Liver (tissue), 9 donors: ENCODE measurements around the gene TNK2. TPM values are rescaled to one million over a fixed set of nuclear protein-coding genes. Genes with fewer than 3 reads are reported as not detected.

Experiments used
- DNase-seq: peaks from one replicate; pipeline ENCODE4 v3.0.0-alpha.2; 2017; ENCODE audit warnings: low spot score
- H3K27ac ChIP-seq, 2 donors: one replicate each; pipeline ENCODE4 v1.7.0; 2013; ENCODE audit warnings: inconsistent platforms in 2 of 2, low read length in 2 of 2, control low read depth in 1 of 2, low read depth in 1 of 2, mild to moderate bottlenecking in 1 of 2
- H3K27me3 ChIP-seq, 4 donors: one replicate each; pipeline versions ENCODE4 v1.6.1 to v1.7.0; 2013; ENCODE audit warnings: low read length in 3 of 4, inconsistent platforms in 1 of 4, mild to moderate bottlenecking in 1 of 4, moderate library complexity in 1 of 4; ENCODE audit not compliant: control insufficient read depth in 4 of 4, insufficient read depth in 4 of 4
- H3K36me3 ChIP-seq, 4 donors: one replicate each; pipeline versions ENCODE4 v1.6.1 to v1.7.0; 2013; ENCODE audit warnings: low read length in 3 of 4, mild to moderate bottlenecking in 3 of 4, low read depth in 1 of 4, moderate library complexity in 1 of 4; ENCODE audit not compliant: control insufficient read depth in 4 of 4, insufficient read depth in 3 of 4
- H3K4me1 ChIP-seq, 4 donors: one replicate each; pipeline versions ENCODE4 v1.6.1 to v1.7.0; 2013; ENCODE audit warnings: low read length in 3 of 4, mild to moderate bottlenecking in 3 of 4, moderate library complexity in 1 of 4; ENCODE audit not compliant: control insufficient read depth in 4 of 4, insufficient read depth in 4 of 4
- H3K4me3 ChIP-seq, 3 donors: one replicate each; pipeline versions ENCODE4 v1.6.1 to v1.7.0; 2013; ENCODE audit warnings: low read length in 3 of 3, control low read depth in 1 of 3, low read depth in 1 of 3, mild to moderate bottlenecking in 1 of 3
- H3K9ac ChIP-seq, 2 donors: one replicate each; pipeline ENCODE4 v1.7.0; 2013; ENCODE audit warnings: low read length in 2 of 2, mild to moderate bottlenecking in 2 of 2, moderate library complexity in 2 of 2, control low read depth in 1 of 2, low read depth in 1 of 2
- H3K9me3 ChIP-seq, 4 donors: one replicate each; pipeline versions ENCODE4 v1.6.1 to v1.7.0; 2013; ENCODE audit warnings: low read length in 3 of 4; ENCODE audit not compliant: control insufficient read depth in 4 of 4
- EGR1 ChIP-seq, 2 donors: IDR thresholded peaks; 2 replicates each; pipeline ENCODE4 v1.6.1; 2016 to 2018; ENCODE audit warnings: antibody characterized with exemption in 2 of 2, low read depth in 2 of 2
- FOXA1 ChIP-seq: IDR thresholded peaks from 2 replicates; pipeline ENCODE4 v1.6.1; 2016; ENCODE audit warnings: antibody characterized with exemption
- FOXA2 ChIP-seq: IDR thresholded peaks from 2 replicates; pipeline ENCODE4 v1.6.1; 2016; ENCODE audit warnings: antibody characterized with exemption
- GABPA ChIP-seq, 2 donors: IDR thresholded peaks in 1 of 2; conservative IDR thresholded peaks in 1 of 2; 2 replicates each; pipeline ENCODE4 v1.6.1; 2016; ENCODE audit warnings: antibody characterized with exemption in 2 of 2, mild to moderate bottlenecking in 1 of 2, moderate library complexity in 1 of 2
- HNF4A ChIP-seq, 2 donors: conservative IDR thresholded peaks; 2 replicates each; pipeline ENCODE4 v1.6.1; 2016; ENCODE audit warnings: antibody characterized with exemption in 2 of 2, mild to moderate bottlenecking in 2 of 2
- HNF4G ChIP-seq: IDR thresholded peaks from 2 replicates; pipeline ENCODE4 v1.6.1; 2016; ENCODE audit warnings: antibody characterized with exemption
- JUND ChIP-seq, 2 donors: IDR thresholded peaks; 2 replicates each; pipeline ENCODE4 v1.6.1; 2016; ENCODE audit warnings: antibody characterized with exemption in 2 of 2
- NR2F2 ChIP-seq: IDR thresholded peaks from 2 replicates; pipeline ENCODE4 v1.6.1; 2016; ENCODE audit warnings: antibody characterized with exemption
- RAD21 ChIP-seq, 2 donors: IDR thresholded peaks; 2 replicates each; pipeline ENCODE4 v1.6.1; 2016; ENCODE audit warnings: antibody characterized with exemption in 2 of 2, mild to moderate bottlenecking in 2 of 2
- RXRA ChIP-seq, 2 donors: IDR thresholded peaks; 2 replicates each; pipeline ENCODE4 v1.6.1; 2017 to 2018; ENCODE audit warnings: antibody characterized with exemption in 2 of 2, mild to moderate bottlenecking in 1 of 2
- SP1 ChIP-seq: IDR thresholded peaks from 2 replicates; pipeline ENCODE4 v1.6.1; 2018; ENCODE audit warnings: antibody characterized with exemption, mild to moderate bottlenecking
- TAF1 ChIP-seq: conservative IDR thresholded peaks from 2 replicates; pipeline ENCODE4 v1.6.1; 2016; ENCODE audit warnings: antibody characterized with exemption, mild to moderate bottlenecking
- YY1 ChIP-seq: IDR thresholded peaks from 2 replicates; pipeline ENCODE4 v1.6.1; 2016; ENCODE audit warnings: antibody characterized with exemption, mild to moderate bottlenecking
- WGBS: extraction: QIAGEN DNeasy Blood & Tissue Kit; methylation state at CpG from one replicate; pipeline ENCODE4 v1.1.7; 2013; 5-methylcytosine and 5-hydroxymethylcytosine counted together
- polyA plus RNA-seq, 2 donors: library from polyadenylated mRNA; stranded (reverse) in 1 of 2; unstranded in 1 of 2; fragments of 200-250 nt in 1 of 2; fragments of >200 nt in 1 of 2; fragmentation: Nextera tagmentation in 1 of 2; extraction: Ambion mirVana in 1 of 2; gene quantifications; one replicate each; pipeline versions ENCODE4 v1.2.1 to v1.2.3, GENCODE V29; 2013 to 2015
- total RNA-seq, 2 donors: library from RNA; depleted of rRNA; stranded (reverse); fragments of >200 nt; gene quantifications; one replicate each; pipeline ENCODE4 v1.2.3, GENCODE V29; 2014
- TF ChIP-seq, protein P1 (sequence below): IDR thresholded peaks from 2 replicates; pipeline ENCODE4 v1.6.1; 2016; ENCODE audit warnings: antibody characterized with exemption
- TF ChIP-seq, protein P2 (sequence below): IDR thresholded peaks from 2 replicates; pipeline ENCODE4 v1.6.1; 2016; ENCODE audit warnings: antibody characterized with exemption
- TF ChIP-seq, protein P3 (sequence below): IDR thresholded peaks from 2 replicates; pipeline ENCODE4 v1.6.1; 2016; ENCODE audit warnings: antibody characterized with exemption
- TF ChIP-seq, protein P4 (sequence below): fragments of 150-350 bp; IDR thresholded peaks from 2 replicates; pipeline ENCODE4 v1.5.1; 2017; ENCODE audit warnings: improper control_type of control experiment, low read depth, low read length; ENCODE audit not compliant: missing input control
- TF ChIP-seq, protein P5 (sequence below): IDR thresholded peaks from 2 replicates; pipeline ENCODE4 v1.6.1; 2016; ENCODE audit warnings: antibody characterized with exemption, mild to moderate bottlenecking
- donor health status: healthy.
- donor health status: healthy.
- donor health status: healthy.
- donor health status: healthy.
- donor health status: healthy.

TNK2 gene
- total and polyA plus RNA-seq, 4 donors = 4.0 to 12.2 (median 8.8) TPM

DNA sequence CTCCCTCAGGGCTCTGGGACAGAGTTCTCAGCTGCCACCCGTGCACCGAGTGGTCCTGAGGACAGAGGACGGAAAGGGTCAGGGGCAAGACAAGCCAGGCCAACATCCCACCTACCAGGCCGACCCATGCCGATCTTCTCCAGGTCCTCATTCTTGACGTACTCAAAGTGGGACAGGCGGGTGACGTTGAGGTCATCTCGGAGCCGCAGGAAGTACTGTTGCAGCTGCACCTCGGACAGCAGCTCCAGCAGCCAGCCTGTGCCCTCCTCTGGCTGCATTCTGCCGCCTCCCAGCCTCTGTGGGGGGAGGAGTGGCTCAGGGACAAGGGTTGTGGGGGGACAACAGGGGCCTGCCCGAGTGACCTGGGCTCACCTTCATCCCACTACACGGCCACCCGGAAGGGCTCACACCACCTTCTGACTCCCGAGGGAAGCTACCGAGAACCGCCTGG, 20.0 kb downstream of the TNK2 start:
- H3K27me3 ChIP-seq = no peaks in the 10 kb centered on the region
- no peaks in the 10 kb centered on the region for H3K9me3 ChIP-seq
- 96% methylated on average over 18 of the region's 18 CpGs for WGBS
- H3K27ac ChIP-seq = no peak overlapping the region
- TF ChIP-seq FOXA1 = no peak
- TF ChIP-seq RXRA (IDR thresholded peaks at IDR 0.05) = no peak
- TF ChIP-seq SP1 = no peak
- TF ChIP-seq FOXA2 = no peak
- no peak for TF ChIP-seq EGR1 (IDR thresholded peaks at IDR 0.05; ENCODE audit: low read depth in 2 of 2)
- TF ChIP-seq, protein P1, sequence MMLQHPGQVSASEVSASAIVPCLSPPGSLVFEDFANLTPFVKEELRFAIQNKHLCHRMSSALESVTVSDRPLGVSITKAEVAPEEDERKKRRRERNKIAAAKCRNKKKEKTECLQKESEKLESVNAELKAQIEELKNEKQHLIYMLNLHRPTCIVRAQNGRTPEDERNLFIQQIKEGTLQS = no peak
- TF ChIP-seq HNF4A (conservative IDR thresholded peaks at IDR 0.05) = no peak
- TF ChIP-seq JUND (IDR thresholded peaks at IDR 0.05) = no peak
- TF ChIP-seq GABPA (IDR thresholded peaks at IDR 0.05 in 1 of 2, conservative IDR thresholded peaks at IDR 0.05 in 1 of 2) = no peak
- TF ChIP-seq YY1 = no peak
- no peak for TF ChIP-seq NR2F2
- TF ChIP-seq, protein P2, sequence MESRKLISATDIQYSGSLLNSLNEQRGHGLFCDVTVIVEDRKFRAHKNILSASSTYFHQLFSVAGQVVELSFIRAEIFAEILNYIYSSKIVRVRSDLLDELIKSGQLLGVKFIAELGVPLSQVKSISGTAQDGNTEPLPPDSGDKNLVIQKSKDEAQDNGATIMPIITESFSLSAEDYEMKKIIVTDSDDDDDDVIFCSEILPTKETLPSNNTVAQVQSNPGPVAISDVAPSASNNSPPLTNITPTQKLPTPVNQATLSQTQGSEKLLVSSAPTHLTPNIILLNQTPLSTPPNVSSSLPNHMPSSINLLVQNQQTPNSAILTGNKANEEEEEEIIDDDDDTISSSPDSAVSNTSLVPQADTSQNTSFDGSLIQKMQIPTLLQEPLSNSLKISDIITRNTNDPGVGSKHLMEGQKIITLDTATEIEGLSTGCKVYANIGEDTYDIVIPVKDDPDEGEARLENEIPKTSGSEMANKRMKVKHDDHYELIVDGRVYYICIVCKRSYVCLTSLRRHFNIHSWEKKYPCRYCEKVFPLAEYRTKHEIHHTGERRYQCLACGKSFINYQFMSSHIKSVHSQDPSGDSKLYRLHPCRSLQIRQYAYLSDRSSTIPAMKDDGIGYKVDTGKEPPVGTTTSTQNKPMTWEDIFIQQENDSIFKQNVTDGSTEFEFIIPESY = no peak
- TF ChIP-seq HNF4G = no peak
- TF ChIP-seq, protein P3, sequence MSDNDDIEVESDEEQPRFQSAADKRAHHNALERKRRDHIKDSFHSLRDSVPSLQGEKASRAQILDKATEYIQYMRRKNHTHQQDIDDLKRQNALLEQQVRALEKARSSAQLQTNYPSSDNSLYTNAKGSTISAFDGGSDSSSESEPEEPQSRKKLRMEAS = no peak
- TF ChIP-seq TAF1 = no peak
- TF ChIP-seq RAD21 (IDR thresholded peaks at IDR 0.05) = no peak
- no peak overlapping the region for H3K9ac ChIP-seq
- no peak overlapping the region for H3K4me3 ChIP-seq
- no peak for DNase-seq
- peaks cover 2 to 7% (median 6%) of the 10 kb centered on the region in 4 donors for H3K36me3 ChIP-seq
- peaks cover 15 to 41% (median 27%) of the 10 kb centered on the region in 4 donors for H3K4me1 ChIP-seq

DNA sequence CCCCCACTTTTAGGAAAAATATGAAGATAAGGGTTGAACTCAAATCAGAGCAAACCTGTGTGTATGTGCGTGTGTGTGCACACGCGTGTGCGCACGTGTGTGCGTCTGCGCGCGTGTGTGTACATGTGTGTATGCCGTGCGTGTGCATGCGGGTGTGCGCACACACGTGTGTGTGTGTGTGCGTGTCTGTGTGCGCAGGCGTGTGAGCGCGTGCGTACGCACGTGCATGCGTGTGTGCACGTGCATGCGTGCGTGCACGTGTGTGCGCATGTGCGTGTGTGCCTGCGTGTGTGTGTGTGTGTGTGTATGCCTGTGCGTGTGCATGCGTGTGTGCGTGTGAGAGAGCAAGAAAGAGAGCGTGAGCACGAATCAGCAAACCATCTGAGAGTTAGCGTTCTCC, 20.7 kb downstream of the TNK2 start:
- H3K9me3 ChIP-seq = no peaks in the 10 kb centered on the region
- H3K36me3 ChIP-seq = peaks cover 4 to 14% (median 10%) of the 10 kb centered on the region in 4 donors
- no peak for TF ChIP-seq NR2F2
- TF ChIP-seq RXRA (IDR thresholded peaks at IDR 0.05) = no peak
- TF ChIP-seq SP1 = no peak
- TF ChIP-seq, protein P4, sequence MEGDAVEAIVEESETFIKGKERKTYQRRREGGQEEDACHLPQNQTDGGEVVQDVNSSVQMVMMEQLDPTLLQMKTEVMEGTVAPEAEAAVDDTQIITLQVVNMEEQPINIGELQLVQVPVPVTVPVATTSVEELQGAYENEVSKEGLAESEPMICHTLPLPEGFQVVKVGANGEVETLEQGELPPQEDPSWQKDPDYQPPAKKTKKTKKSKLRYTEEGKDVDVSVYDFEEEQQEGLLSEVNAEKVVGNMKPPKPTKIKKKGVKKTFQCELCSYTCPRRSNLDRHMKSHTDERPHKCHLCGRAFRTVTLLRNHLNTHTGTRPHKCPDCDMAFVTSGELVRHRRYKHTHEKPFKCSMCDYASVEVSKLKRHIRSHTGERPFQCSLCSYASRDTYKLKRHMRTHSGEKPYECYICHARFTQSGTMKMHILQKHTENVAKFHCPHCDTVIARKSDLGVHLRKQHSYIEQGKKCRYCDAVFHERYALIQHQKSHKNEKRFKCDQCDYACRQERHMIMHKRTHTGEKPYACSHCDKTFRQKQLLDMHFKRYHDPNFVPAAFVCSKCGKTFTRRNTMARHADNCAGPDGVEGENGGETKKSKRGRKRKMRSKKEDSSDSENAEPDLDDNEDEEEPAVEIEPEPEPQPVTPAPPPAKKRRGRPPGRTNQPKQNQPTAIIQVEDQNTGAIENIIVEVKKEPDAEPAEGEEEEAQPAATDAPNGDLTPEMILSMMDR = no peak
- TF ChIP-seq RAD21 (IDR thresholded peaks at IDR 0.05) = no peak
- no peak for TF ChIP-seq EGR1 (IDR thresholded peaks at IDR 0.05; ENCODE audit: low read depth in 2 of 2)
- no peak for TF ChIP-seq JUND (IDR thresholded peaks at IDR 0.05)
- no peak for TF ChIP-seq YY1
- no peak for TF ChIP-seq FOXA1
- TF ChIP-seq GABPA (IDR thresholded peaks at IDR 0.05 in 1 of 2, conservative IDR thresholded peaks at IDR 0.05 in 1 of 2) = no peak
- no peak for TF ChIP-seq FOXA2
- TF ChIP-seq, protein P3 = no peak
- TF ChIP-seq HNF4A (conservative IDR thresholded peaks at IDR 0.05) = no peak
- TF ChIP-seq, protein P1 = no peak
- TF ChIP-seq, protein P2 = no peak
- TF ChIP-seq, protein P5, sequence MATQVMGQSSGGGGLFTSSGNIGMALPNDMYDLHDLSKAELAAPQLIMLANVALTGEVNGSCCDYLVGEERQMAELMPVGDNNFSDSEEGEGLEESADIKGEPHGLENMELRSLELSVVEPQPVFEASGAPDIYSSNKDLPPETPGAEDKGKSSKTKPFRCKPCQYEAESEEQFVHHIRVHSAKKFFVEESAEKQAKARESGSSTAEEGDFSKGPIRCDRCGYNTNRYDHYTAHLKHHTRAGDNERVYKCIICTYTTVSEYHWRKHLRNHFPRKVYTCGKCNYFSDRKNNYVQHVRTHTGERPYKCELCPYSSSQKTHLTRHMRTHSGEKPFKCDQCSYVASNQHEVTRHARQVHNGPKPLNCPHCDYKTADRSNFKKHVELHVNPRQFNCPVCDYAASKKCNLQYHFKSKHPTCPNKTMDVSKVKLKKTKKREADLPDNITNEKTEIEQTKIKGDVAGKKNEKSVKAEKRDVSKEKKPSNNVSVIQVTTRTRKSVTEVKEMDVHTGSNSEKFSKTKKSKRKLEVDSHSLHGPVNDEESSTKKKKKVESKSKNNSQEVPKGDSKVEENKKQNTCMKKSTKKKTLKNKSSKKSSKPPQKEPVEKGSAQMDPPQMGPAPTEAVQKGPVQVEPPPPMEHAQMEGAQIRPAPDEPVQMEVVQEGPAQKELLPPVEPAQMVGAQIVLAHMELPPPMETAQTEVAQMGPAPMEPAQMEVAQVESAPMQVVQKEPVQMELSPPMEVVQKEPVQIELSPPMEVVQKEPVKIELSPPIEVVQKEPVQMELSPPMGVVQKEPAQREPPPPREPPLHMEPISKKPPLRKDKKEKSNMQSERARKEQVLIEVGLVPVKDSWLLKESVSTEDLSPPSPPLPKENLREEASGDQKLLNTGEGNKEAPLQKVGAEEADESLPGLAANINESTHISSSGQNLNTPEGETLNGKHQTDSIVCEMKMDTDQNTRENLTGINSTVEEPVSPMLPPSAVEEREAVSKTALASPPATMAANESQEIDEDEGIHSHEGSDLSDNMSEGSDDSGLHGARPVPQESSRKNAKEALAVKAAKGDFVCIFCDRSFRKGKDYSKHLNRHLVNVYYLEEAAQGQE = no peak
- H3K27me3 ChIP-seq = no peaks in the 10 kb centered on the region
- DNase-seq = no peak
- H3K9ac ChIP-seq = no peak overlapping the region
- H3K27ac ChIP-seq = no peak overlapping the region
- no peak overlapping the region for H3K4me3 ChIP-seq
- 96% methylated on average over 36 of the region's 36 CpGs for WGBS
- H3K4me1 ChIP-seq = peaks cover 10 to 34% (median 21%) of the 10 kb centered on the region in 4 donors
